IMR-90 (cell line): ENCODE data around the gene NANS. TPM values are rescaled to one million over a fixed set of nuclear protein-coding genes. Genes with fewer than 3 reads are reported as not detected.
A peak's percentile ranks its signal among the peaks of the same experiment; 100 is the strongest.

Experiments used
- ATAC-seq: fragments of 200-7000 bp; cut with Tn5 transposase; 2 replicates; pipeline ENCODE4 v1.9.1; 2020; ENCODE audit warnings: low read depth, mild to moderate bottlenecking, moderate library complexity
- BruUV-seq: library from RNA; stranded (reverse); fragments of 400-500 nt; replicated peaks from 2 replicates; lab custom pipeline; 2021; lab: Mats Ljungman, UMichigan
- CTCF ChIA-PET: fragments of 300-600 bp; formaldehyde crosslinking; extraction: SDS; loops from one replicate; lab custom pipeline; 2021; ENCODE audit warnings: antibody characterized with exemption; lab: Yijun Ruan, JAX
- POLR2A ChIA-PET: fragments of 300-600 bp; sonication (Branson Sonifier 250); formaldehyde crosslinking; loops from one replicate; lab custom pipeline; 2022; ENCODE audit warnings: antibody characterized with exemption; ENCODE audit not compliant: unreplicated experiment; lab: Charles Lee
- DNase-seq: peaks from one replicate; pipeline ENCODE4 v3.0.0; 2013
- H2AFZ ChIP-seq: replicated peaks from 2 replicates; pipeline ENCODE3; 2013; ENCODE audit warnings: low read length, mild to moderate bottlenecking; ENCODE audit not compliant: poor library complexity
- H2AK5ac ChIP-seq: 2 replicates; pipeline ENCODE4 v1.6.1; 2013; ENCODE audit warnings: low read depth, low read length, inconsistent platforms
- H2AK9ac ChIP-seq: replicated peaks from 2 replicates; pipeline ENCODE3; 2013; ENCODE audit warnings: mild to moderate bottlenecking, low read depth, low read length, moderate library complexity; ENCODE audit not compliant: poor library complexity
- H2BK120ac ChIP-seq: 2 replicates; pipeline ENCODE4 v1.6.1; 2013; ENCODE audit warnings: low read depth, low read length, inconsistent platforms
- H2BK15ac ChIP-seq: 3 replicates; pipeline ENCODE4 v1.6.1; 2013; ENCODE audit warnings: low read depth, low read length, inconsistent platforms
- H2BK20ac ChIP-seq: 2 replicates; pipeline ENCODE4 v1.6.1; 2013; ENCODE audit warnings: low read depth, mild to moderate bottlenecking, inconsistent platforms, low read length, moderate library complexity
- H2BK5ac ChIP-seq: 2 replicates; pipeline ENCODE4 v1.6.1; 2013; ENCODE audit warnings: mild to moderate bottlenecking, low read depth, low read length, inconsistent platforms; ENCODE audit not compliant: poor library complexity, severe bottlenecking
- H3K14ac ChIP-seq: replicated peaks from 2 replicates; pipeline ENCODE4 v1.6.1; 2013; ENCODE audit warnings: low read depth, low read length, inconsistent platforms
- H3K18ac ChIP-seq: 2 replicates; pipeline ENCODE4 v1.6.1; 2013; ENCODE audit warnings: low read depth, low read length, control low read depth
- H3K23ac ChIP-seq: 2 replicates; pipeline ENCODE4 v1.6.1; 2013; ENCODE audit warnings: low read depth, low read length, inconsistent platforms
- H3K27ac ChIP-seq: 2 replicates; pipeline ENCODE4 v1.5.1; 2013; ENCODE audit warnings: mild to moderate bottlenecking, control low read depth, low read length; ENCODE audit not compliant: insufficient read depth
- H3K27me3 ChIP-seq: 2 replicates; pipeline ENCODE4 v1.6.1; 2013; ENCODE audit warnings: low read length; ENCODE audit not compliant: control insufficient read depth, insufficient read depth
- H3K36me3 ChIP-seq: 2 replicates; pipeline ENCODE4 v1.6.1; 2013; ENCODE audit warnings: low read length, mixed read lengths; ENCODE audit not compliant: control insufficient read depth, insufficient read depth
- H3K4ac ChIP-seq: 2 replicates; pipeline ENCODE4 v1.6.1; 2013; ENCODE audit warnings: low read depth, low read length, inconsistent platforms
- H3K4me1 ChIP-seq: 2 replicates; pipeline ENCODE4 v1.6.1; 2013; ENCODE audit warnings: low read length, mixed read lengths; ENCODE audit not compliant: control insufficient read depth, insufficient read depth
- H3K4me2 ChIP-seq: 2 replicates; pipeline ENCODE4 v1.6.1; 2013; ENCODE audit warnings: low read depth, mild to moderate bottlenecking, control low read depth, low read length, moderate library complexity
- H3K4me3 ChIP-seq: 2 replicates; pipeline ENCODE4 v1.5.1; 2013; ENCODE audit warnings: low read depth, mild to moderate bottlenecking, control low read depth, low read length, moderate library complexity; ENCODE audit not compliant: insufficient read depth
- H3K56ac ChIP-seq: 2 replicates; pipeline ENCODE4 v1.6.1; 2013; ENCODE audit warnings: low read length, inconsistent platforms; ENCODE audit not compliant: insufficient read depth; ENCODE audit errors: extremely low read depth
- H3K79me1 ChIP-seq, 2 experiments: 2 replicates each; pipeline ENCODE4 v1.6.1; 2013; ENCODE audit warnings: low read length in 2 of 2, inconsistent platforms in 1 of 2, low read depth in 1 of 2
- H3K9ac ChIP-seq: 2 replicates; pipeline ENCODE4 v1.6.1; 2013; ENCODE audit warnings: low read depth, low read length, control low read depth
- H3K9me1 ChIP-seq: 2 replicates; pipeline ENCODE4 v1.6.1; 2013; ENCODE audit warnings: low read length, inconsistent platforms; ENCODE audit not compliant: insufficient read depth
- H3K9me3 ChIP-seq: 2 replicates; pipeline ENCODE4 v1.6.1; 2013; ENCODE audit warnings: low read length; ENCODE audit not compliant: control insufficient read depth, insufficient read depth
- H4K20me1 ChIP-seq: 2 replicates; pipeline ENCODE4 v1.6.1; 2013; ENCODE audit warnings: low read length, inconsistent platforms; ENCODE audit not compliant: insufficient read depth
- H4K5ac ChIP-seq: 2 replicates; pipeline ENCODE4 v1.6.1; 2013; ENCODE audit warnings: mild to moderate bottlenecking, low read depth, low read length, control low read depth
- H4K8ac ChIP-seq, 2 experiments: 2 replicates each; pipeline ENCODE4 v1.6.1; 2013; ENCODE audit warnings: low read depth in 2 of 2, low read length in 2 of 2, control low read depth in 1 of 2, inconsistent platforms in 1 of 2
- H4K91ac ChIP-seq: 2 replicates; pipeline ENCODE4 v1.6.1; 2013; ENCODE audit warnings: low read depth, low read length, inconsistent platforms; ENCODE audit not compliant: insufficient read depth
- BHLHE40 ChIP-seq: fragments of 150-350 bp; IDR thresholded peaks from 2 replicates; pipeline ENCODE4 v1.6.1; 2016; ENCODE audit warnings: mild to moderate bottlenecking, low read depth, low read length
- CEBPB ChIP-seq: IDR thresholded peaks from 2 replicates; pipeline ENCODE4 v1.6.1; 2012; ENCODE audit warnings: low read depth, low read length, improper control_type of control experiment
- CHD1 ChIP-seq: IDR thresholded peaks from 2 replicates; pipeline ENCODE4 v1.6.1; 2012; ENCODE audit warnings: low read depth, low read length, improper control_type of control experiment
- CTCF ChIP-seq: conservative IDR thresholded peaks from 2 replicates; pipeline ENCODE4 v1.5.1; 2012; ENCODE audit warnings: mild to moderate bottlenecking, low read depth, low read length, improper control_type of control experiment
- ELK1 ChIP-seq: fragments of 150-350 bp; IDR thresholded peaks from 2 replicates; pipeline ENCODE4 v1.6.1; 2016; ENCODE audit warnings: low read depth, mild to moderate bottlenecking, low read length, moderate library complexity, borderline replicate concordance
- FOS ChIP-seq: fragments of 150-350 bp; IDR thresholded peaks from 2 replicates; pipeline ENCODE4 v1.6.1; 2016; ENCODE audit warnings: low read depth, low read length
- MAFK ChIP-seq: IDR thresholded peaks from 2 replicates; pipeline ENCODE4 v1.6.1; 2012; ENCODE audit warnings: low read depth, low read length, improper control_type of control experiment
- MXI1 ChIP-seq: IDR thresholded peaks from 2 replicates; pipeline ENCODE4 v1.6.1; 2012; ENCODE audit warnings: low read depth, mild to moderate bottlenecking, low read length, moderate library complexity, borderline replicate concordance
- NFE2L2 ChIP-seq: fragments of 150-350 bp; IDR thresholded peaks from 2 replicates; pipeline ENCODE4 v1.6.1; 2016; ENCODE audit warnings: low read depth, mild to moderate bottlenecking, low read length
- POLR2A ChIP-seq: IDR thresholded peaks from 2 replicates; pipeline ENCODE4 v1.6.1; 2012; ENCODE audit warnings: mild to moderate bottlenecking, low read depth, low read length
- RAD21 ChIP-seq: IDR thresholded peaks from 2 replicates; pipeline ENCODE4 v1.6.1; 2012; ENCODE audit warnings: low read length, improper control_type of control experiment
- RCOR1 ChIP-seq: IDR thresholded peaks from 2 replicates; pipeline ENCODE4 v1.6.1; 2012; ENCODE audit warnings: mild to moderate bottlenecking, low read length, improper control_type of control experiment; ENCODE audit not compliant: insufficient replicate concordance
- RFX5 ChIP-seq: IDR thresholded peaks from 2 replicates; pipeline ENCODE4 v1.8.0; 2012; ENCODE audit warnings: low read depth, mild to moderate bottlenecking, low read length, moderate library complexity
- USF2 ChIP-seq: fragments of 150-350 bp; IDR thresholded peaks from 2 replicates; pipeline ENCODE4 v1.6.1; 2017; ENCODE audit warnings: mild to moderate bottlenecking, antibody characterized with exemption, low read length, low read depth
- WGBS, 2 experiments: methylation state at CpG; one replicate each; pipeline versions ENCODE4 v1.1.5 to v1.1.7; 2013; ENCODE audit warnings: missing lambda C conversion rate in 2 of 2; ENCODE audit not compliant: insufficient read length in 1 of 2; ENCODE audit errors: extremely low coverage in 2 of 2; 5-methylcytosine and 5-hydroxymethylcytosine counted together
- dilution Hi-C: fragments of 300-500 bp; cut with HindIII; formaldehyde crosslinking; loops from one replicate; pipeline ENCODE4 v1.14.3; 2018; ENCODE audit warnings: low sequenced_read_pairs; ENCODE audit not compliant: unreplicated experiment
- in situ Hi-C: fragments of 300-500 bp; cut with MboI; formaldehyde crosslinking; loops from 3 replicates; pipeline ENCODE4 v1.14.3; 2019; ENCODE audit warnings: low sequenced_read_pairs, inconsistent platforms, mixed read lengths
- intact Hi-C: fragments of 100-400 bp; cut with micrococcal nuclease; formaldehyde crosslinking; loops from 2 replicates; pipeline ENCODE4 v1.10.0; 2022
- polyA plus RNA-seq, 3 experiments: library from polyadenylated mRNA; depleted of rRNA; stranded (reverse); fragments of >200 nt; gene quantifications; 2 replicates each; pipeline ENCODE4 v1.2.3, GENCODE V29; 2012; ENCODE audit warnings: low replicate concordance in 1 of 3
- total RNA-seq: library from RNA; depleted of rRNA; stranded (reverse); fragments of >200 nt; gene quantifications from 2 replicates; pipeline ENCODE4 v1.2.3, GENCODE V29; 2012

NANS gene
- total and polyA plus RNA-seq, 2 of the 4 experiments (the other 2 are of a cell fraction), result 210 to 306 TPM

GRCh38 chr9:98038958-98039357, 17.6 kb upstream of the NANS start:
- H3K18ac ChIP-seq, result no peak overlapping the region
- no CpG with 5 or more reads among the region's 8 CpGs for WGBS, 2 experiments
- peak overlapping the region; percentile 64 for H3K4ac ChIP-seq
- no peak overlapping the region for H3K4me3 ChIP-seq
- in situ Hi-C loops (no loop called here), dilution Hi-C loops (no loop called here), intact Hi-C loops (no loop called here)
- H2AK5ac ChIP-seq, result peak overlapping the region; percentile 62
- DNase-seq, result no peak
- H2BK120ac ChIP-seq, result peak overlapping the region; percentile 54; the same call in 1 of the 2 replicates
- no peak overlapping the region for H3K9ac ChIP-seq
- peaks cover 0 to 12% of the 10 kb centered on the region in 2 experiments; a peak in 2 of 4 replicates for H3K79me1 ChIP-seq
- H2BK5ac ChIP-seq, result no peak overlapping the region
- no peak overlapping the region for H4K5ac ChIP-seq
- no peaks in the 10 kb centered on the region for H3K36me3 ChIP-seq
- no peak overlapping the region for H4K91ac ChIP-seq
- H3K9me1 ChIP-seq, result peaks cover 20% of the 10 kb centered on the region
- H2AFZ ChIP-seq, result peak overlapping the region; percentile 51
- TF ChIP-seq CHD1 (no peak), RFX5 (no peak), MAFK (no peak), MXI1 (no peak), BHLHE40 (no peak), ELK1 (no peak), RAD21 (no peak), RCOR1 (no peak), CEBPB (no peak), NFE2L2 (no peak), POLR2A (no peak), USF2 (no peak), FOS (no peak), CTCF (no peak)
- H2BK15ac ChIP-seq, result no peak overlapping the region; the same call in 2 of the 3 replicates
- ChIA-PET POLR2A (no interaction called here), CTCF (interaction anchor here (0.6 kb wide), 1 partner anchor 56 kb away, joined by 3 read pairs; the partner anchor contains the start of gene ANP32B)
- no peaks in the 10 kb centered on the region for H3K9me3 ChIP-seq
- H4K8ac ChIP-seq, result peak overlapping the region in 1 of 2 experiments; percentile 80; a peak in 1 of 4 replicates
- H3K4me2 ChIP-seq, result no peak overlapping the region
- H2AK9ac ChIP-seq, result no peak overlapping the region
- no peak overlapping the region for H3K56ac ChIP-seq
- no peaks in the 10 kb centered on the region for H4K20me1 ChIP-seq
- peaks cover 11% of the 10 kb centered on the region for H3K4me1 ChIP-seq
- no peak overlapping the region for H3K23ac ChIP-seq
- peak overlapping the region; percentile 49; the same call in 1 of the 2 replicates for H2BK20ac ChIP-seq
- H3K27me3 ChIP-seq, result no peaks in the 10 kb centered on the region
- no peak overlapping the region for H3K27ac ChIP-seq
- no peak for ATAC-seq
- no peak overlapping the region for H3K14ac ChIP-seq
- BruUV-seq, result no TSS peak
